ENCODE results near the gene KLF2.
"Not testable (repeated sequence)": the region's sequence is repeated elsewhere in the genome, so short reads cannot be mapped to it uniquely, and the experiment has no call there.

Gene KLF2

DNA sequence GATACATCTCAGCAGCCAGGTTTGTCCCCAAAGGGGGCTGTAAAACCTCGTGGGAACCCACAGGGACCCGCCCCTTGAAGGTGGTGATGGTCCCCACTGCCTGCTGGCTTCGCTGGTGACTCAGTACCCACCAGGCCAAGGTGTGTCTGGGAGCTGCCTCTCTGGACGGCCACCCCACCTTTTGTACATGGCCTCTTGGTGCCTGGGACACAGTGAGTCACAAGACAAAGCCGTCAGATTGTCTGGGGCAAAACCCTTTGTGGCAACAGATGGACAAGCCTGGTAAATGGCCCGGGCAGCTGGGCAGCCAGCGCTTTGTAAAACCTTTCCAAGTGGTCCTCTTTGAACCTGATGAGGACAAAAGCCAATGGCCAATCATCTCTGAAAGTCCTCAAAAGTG is 27.9 kb upstream of the KLF2 start:
- DNase-seq (ENCODE audit: low read depth in 1 of 2, low spot score in 1 of 2): no peak
- TF ChIP-seq JUND (IDR thresholded peaks at IDR 0.05; ENCODE audit: low read depth): no peak
- in situ Hi-C loops (cut with HindIII; ENCODE audit: low pct_unique_long_range_greater_than_20kb, low sequenced_read_pairs): no loop called here

DNA sequence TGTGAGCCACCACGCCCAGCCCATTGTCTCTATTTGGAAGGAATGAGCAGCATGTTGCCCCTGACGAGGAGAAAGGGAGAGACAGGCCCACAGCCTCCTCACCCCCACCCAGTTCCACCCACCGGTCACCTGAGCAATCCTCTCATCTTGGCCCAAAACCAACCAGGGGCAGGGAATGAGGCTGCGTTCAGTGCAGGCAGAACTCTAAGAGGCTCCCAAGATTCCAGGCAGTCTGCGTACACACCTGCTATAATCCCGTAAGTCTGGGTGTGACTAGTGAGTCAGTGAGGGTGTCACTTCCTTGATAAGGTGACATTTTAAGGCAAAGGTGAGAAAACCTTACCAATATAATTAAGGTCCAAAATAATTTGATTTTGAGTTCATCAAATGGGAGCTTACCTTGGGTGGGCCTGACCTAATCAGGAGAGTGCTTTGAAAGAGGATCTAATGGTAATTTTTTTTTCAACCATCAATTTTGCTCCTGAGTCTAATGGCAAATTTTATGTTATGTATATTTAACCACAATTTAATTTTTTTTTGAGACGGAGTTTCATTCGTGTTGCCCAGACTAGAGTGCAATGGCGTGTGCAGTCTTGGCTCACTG is 26.9 kb upstream of the KLF2 start:
- in situ Hi-C loops (cut with HindIII; ENCODE audit: low pct_unique_long_range_greater_than_20kb, low sequenced_read_pairs): no loop called here
- no peak for DNase-seq (ENCODE audit: low read depth in 1 of 2, low spot score in 1 of 2)
- no peak for TF ChIP-seq JUND (IDR thresholded peaks at IDR 0.05; ENCODE audit: low read depth)

DNA sequence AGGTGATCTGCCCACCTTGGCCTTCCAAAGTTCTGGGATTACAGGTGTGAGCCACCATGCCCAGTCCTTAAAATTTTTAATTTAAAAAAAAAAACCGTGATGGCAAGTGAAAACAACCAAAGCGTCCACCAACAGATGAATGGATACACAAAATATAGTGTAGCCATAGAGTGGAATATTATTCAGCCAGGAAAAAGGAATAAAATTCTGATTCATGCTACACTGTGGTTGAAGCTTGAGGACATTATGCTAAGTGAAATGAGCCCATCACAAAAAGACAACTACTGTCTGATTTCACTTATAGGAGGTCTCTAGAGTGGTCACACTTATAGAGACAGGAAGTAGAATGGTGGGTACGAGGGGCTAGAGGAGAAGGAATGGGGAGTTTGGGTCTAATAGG is 26.3 kb upstream of the KLF2 start:
- no peak for TF ChIP-seq JUND (IDR thresholded peaks at IDR 0.05; ENCODE audit: low read depth)
- DNase-seq (ENCODE audit: low read depth in 1 of 2, low spot score in 1 of 2): no peak
- in situ Hi-C loops (cut with HindIII; ENCODE audit: low pct_unique_long_range_greater_than_20kb, low sequenced_read_pairs): no loop called here

DNA sequence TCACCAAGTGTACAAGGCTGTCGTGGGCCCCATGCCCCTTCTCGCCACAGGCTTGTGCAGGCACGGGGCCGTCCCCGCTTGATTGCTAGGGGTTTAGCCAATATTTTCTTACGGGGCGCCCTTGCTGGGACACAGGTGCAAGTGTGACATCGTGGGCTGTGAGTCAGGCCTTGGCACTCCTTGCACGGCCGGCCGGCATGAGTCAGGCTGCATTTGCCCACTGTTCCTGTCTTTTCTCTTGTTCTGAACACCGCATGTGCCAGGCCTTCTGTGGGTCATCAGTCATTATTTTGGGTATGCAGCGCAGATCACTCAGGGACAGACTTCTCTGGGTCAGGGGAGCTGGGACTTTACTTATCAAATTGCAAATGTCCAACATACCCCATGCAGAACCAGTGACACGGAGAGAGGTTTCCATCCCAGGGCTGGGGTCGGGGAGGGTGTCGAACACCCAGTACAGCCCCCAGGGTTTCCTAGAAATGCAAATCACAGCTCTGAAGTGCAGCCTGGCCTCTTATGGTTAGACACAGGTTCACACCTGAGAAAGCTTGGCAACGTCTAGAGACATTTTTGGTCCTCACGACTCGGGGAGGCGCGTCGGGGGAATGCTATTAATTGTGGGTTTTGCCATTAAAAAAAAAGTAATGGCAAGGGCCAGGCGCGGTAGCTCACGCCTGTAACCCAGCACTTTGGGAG is 22.5 kb upstream of the KLF2 start:
- no peak for TF ChIP-seq JUND (IDR thresholded peaks at IDR 0.05; ENCODE audit: low read depth)
- in situ Hi-C loops (cut with HindIII; ENCODE audit: low pct_unique_long_range_greater_than_20kb, low sequenced_read_pairs): no loop called here
- DNase-seq (ENCODE audit: low read depth in 1 of 2, low spot score in 1 of 2): no peak

DNA sequence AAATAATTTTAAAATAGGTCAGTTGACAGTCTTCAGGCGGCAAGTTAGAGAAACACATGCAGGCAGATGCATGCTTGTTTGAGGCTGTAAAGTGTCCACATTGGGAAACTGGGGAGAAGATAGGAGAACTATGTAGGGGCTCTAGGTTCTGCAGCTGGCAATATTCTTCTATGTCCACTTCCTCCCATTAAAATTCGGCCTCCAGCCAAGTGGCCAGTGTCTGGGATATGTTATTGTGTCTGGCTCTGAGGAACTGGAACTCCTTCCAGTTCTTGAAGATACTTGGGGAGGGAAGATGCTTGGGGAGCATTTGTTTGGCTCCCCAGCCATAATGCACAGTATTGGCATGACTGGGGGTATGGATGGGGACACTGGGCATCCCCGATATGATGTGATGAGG is 20.9 kb upstream of the KLF2 start:
- no peak for DNase-seq (ENCODE audit: low read depth in 1 of 2, low spot score in 1 of 2)
- TF ChIP-seq JUND (IDR thresholded peaks at IDR 0.05; ENCODE audit: low read depth): no peak
- in situ Hi-C loops (cut with HindIII; ENCODE audit: low pct_unique_long_range_greater_than_20kb, low sequenced_read_pairs): no loop called here

DNA sequence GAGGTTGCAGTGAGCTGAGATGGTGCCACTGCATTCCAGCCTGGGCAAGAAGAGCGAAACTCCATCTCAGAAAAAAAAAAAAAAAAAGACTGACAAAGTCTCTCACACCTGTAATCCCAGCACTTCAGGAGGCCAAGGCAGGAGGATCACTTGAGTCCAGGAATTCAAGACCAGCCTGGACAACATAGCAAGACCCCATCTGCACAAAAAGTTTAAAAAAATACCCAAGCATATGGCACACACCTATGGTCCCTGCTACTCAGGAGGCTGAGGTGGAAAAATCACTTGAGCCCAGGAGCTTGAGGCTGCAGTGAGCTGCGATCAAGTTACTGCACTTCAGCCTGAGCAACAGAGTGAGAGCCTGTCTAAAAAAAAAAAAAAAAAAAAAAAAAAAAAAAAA is 20.1 kb upstream of the KLF2 start:
- in situ Hi-C loops (cut with HindIII; ENCODE audit: low pct_unique_long_range_greater_than_20kb, low sequenced_read_pairs): not testable (repeated sequence)

DNA sequence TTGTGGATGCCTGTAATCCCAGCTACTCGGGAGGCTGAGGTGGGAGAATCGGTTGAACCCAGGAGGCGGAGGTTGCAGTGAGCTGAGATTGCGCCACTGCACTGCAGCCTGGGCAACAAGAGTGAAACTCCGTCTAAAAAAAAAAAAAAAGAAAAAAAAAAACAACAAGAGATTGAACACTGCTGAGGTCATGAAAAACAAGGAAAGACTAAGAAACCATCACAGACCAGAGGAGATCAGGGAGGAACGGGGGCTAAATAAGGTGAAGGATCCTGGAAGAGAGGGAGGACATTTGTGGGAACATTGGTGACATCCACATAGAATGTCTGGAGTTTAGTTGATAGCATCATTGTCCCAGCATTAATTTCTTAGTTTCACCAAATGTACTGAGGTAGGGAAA is 19.6 kb upstream of the KLF2 start:
- DNase-seq (ENCODE audit: low read depth in 1 of 2, low spot score in 1 of 2); in situ Hi-C loops (cut with HindIII; ENCODE audit: low pct_unique_long_range_greater_than_20kb, low sequenced_read_pairs): not testable (repeated sequence)

More for the DNA sequence above, 20.1 kb upstream of the KLF2 start:
- DNase-seq (ENCODE audit: low read depth in 1 of 2, low spot score in 1 of 2): not testable (repeated sequence)

DNA sequence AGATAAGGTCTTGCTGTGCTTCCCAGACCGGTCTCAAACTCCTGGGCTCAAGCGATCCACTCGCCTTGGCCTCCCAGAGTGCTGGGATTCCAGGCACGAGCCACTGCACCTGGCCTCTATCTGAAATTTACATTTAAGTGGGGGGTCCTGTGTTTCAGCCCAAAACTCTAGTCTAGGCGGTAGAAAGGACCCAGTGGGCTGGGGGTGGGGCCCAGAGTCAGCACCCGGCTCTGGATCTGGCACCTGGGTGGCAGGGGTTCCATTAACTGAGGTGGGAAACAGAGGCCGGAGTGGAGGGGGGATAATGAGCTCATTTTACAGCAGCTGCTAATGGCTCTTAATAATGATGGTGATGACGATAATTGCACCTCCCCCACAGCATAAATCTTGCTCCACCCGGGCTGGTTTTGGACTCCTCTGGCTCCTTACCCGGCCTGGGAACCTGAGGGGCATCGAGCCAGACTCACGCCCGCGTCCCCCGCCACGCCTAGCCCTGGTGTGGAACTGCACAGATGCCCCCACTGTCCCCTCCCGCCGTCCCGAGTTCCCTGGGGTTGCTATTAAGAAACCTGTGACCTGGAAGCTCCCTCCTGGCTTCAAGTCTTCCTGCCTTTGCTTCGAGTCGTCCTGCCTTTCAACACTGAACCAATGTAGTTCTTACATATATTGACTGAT is 17.8 kb upstream of the KLF2 start:
- no peak for DNase-seq (ENCODE audit: low read depth in 1 of 2, low spot score in 1 of 2)
- in situ Hi-C loops (cut with HindIII; ENCODE audit: low pct_unique_long_range_greater_than_20kb, low sequenced_read_pairs): no loop called here

DNA sequence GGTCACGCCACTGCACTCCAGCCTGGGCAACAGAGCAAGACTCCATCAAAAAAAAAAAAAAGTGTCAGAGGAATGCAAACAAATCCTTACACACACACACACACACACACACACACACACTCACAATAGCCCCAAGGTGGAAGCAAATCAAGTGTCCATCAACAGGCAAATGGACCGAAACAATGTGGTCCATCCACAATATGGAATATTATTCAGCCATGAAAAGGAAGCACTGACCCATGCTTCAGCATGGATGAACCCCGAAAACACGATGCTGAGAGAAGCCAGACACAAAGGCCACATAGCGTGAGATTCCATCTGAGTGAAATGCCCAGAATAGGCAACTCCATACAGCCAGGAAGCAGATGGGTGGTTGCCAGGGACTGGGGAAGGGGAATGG is 16.5 kb upstream of the KLF2 start:
- TF ChIP-seq JUND (IDR thresholded peaks at IDR 0.05; ENCODE audit: low read depth): no peak
- in situ Hi-C loops (cut with HindIII; ENCODE audit: low pct_unique_long_range_greater_than_20kb, low sequenced_read_pairs): no loop called here
- no peak for DNase-seq (ENCODE audit: low read depth in 1 of 2, low spot score in 1 of 2)

More for the DNA sequence above, 17.8 kb upstream of the KLF2 start:
- TF ChIP-seq JUND (IDR thresholded peaks at IDR 0.05; ENCODE audit: low read depth): no peak

DNA sequence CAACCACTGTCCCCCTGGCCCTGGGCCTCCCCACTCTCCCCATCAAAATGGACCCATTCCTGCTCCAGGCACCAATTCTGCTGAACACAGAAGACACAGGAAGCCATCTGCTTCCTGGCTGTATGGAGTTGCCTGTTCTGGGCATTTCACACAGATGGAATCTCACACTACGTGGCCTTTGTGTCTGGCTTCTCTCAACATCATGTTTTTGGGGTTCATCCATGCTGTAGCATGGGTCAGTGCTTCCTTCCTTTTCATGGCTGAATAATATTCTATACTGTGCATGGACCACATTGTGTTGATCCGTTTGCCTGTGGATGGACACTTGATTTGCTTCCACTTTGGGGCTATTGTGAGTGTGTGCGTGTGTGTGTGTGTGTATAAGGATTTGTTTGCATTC is 15.0 kb upstream of the KLF2 start:
- no peak for TF ChIP-seq JUND (IDR thresholded peaks at IDR 0.05; ENCODE audit: low read depth)
- in situ Hi-C loops (cut with HindIII; ENCODE audit: low pct_unique_long_range_greater_than_20kb, low sequenced_read_pairs): no loop called here
- DNase-seq (ENCODE audit: low read depth in 1 of 2, low spot score in 1 of 2): no peak

DNA sequence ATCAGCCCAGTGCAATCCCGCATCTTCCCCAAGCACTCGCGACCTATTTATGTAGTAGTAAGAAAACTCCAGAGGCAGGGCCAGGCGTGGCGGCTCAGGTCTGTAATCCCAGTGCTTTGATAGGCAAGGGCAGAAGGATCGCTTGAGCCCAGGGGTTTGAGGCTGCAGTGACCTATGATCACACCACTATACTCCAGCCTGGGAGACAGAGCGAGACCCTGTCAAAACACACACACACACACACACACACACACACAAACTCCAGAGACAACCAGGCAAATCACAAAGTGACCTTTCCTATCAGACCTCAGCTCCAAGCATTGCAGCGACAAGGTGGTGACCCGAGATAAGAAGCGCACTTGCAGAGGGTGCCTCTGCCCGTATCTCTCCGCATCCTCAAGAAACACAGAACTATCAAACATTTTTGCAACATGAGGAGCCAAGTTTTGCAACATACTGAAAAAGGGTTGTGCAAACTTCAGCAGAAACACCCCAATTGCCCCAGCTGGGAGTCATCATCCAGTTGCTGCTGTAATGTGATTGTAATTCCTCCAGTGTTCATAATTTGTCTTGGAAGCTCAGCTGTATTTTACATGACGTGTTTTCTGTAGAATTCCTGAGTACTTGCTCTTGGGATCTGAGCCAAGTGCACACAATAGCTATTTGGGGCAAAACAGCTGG is 8.7 kb upstream of the KLF2 start:
- DNase-seq (ENCODE audit: low read depth in 1 of 2, low spot score in 1 of 2): no peak
- in situ Hi-C loops (cut with HindIII; ENCODE audit: low pct_unique_long_range_greater_than_20kb, low sequenced_read_pairs): no loop called here
- no peak for TF ChIP-seq JUND (IDR thresholded peaks at IDR 0.05; ENCODE audit: low read depth)

DNA sequence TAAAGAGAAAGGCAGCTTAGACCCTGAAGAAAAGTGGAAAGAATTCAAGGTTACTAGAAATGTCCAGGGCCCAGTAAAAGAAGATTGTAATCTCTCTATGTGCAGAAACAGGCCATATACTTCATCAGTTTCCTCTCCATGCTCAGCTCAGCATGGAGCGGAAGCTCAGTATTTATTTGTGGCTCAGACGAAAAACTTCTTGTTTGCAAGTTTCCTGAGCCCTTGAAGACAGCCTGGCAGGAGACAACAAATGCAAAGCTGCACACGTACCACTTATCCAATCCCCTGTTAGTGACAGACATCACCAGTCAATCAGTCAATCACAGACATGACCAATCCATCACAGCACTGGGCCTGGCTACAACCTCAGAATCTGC is 8.1 kb upstream of the KLF2 start:
- DNase-seq (ENCODE audit: low read depth in 1 of 2, low spot score in 1 of 2): no peak
- TF ChIP-seq JUND (IDR thresholded peaks at IDR 0.05; ENCODE audit: low read depth): no peak
- in situ Hi-C loops (cut with HindIII; ENCODE audit: low pct_unique_long_range_greater_than_20kb, low sequenced_read_pairs): no loop called here

DNA sequence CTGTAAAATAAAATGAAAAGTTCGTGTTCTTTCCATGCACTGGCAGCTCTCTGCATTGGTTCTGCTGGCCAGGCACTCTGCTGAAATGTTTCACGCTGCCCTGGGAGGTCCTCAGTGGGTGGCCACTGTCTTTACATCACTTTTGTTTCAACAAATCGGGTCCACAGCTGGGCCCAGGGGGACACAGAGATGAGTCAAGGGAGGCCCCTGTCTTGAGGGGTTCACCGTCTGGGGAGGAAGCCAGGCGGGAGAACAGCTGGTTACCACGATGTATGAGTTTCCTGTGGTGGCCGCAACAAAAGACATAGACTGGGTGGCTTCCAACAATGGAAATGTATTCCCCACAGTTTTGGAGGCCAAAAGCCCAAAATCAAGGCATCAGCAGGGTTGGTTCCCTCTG is 5.1 kb upstream of the KLF2 start:
- in situ Hi-C loops (cut with HindIII; ENCODE audit: low pct_unique_long_range_greater_than_20kb, low sequenced_read_pairs): no loop called here

More for the DNA sequence above, 5.1 kb upstream of the KLF2 start:
- no peak for DNase-seq (ENCODE audit: low read depth in 1 of 2, low spot score in 1 of 2)
- no peak for TF ChIP-seq JUND (IDR thresholded peaks at IDR 0.05; ENCODE audit: low read depth)
